ENCODE data around the gene IGF2BP2.
"Not testable (repeated sequence)": the region's sequence is repeated elsewhere in the genome, so short reads cannot be mapped to it uniquely, and the experiment has no call there.

IGF2BP2 gene

GRCh38 chr3:185661772-185662171 lies 163.1 kb downstream of the IGF2BP2 start:
- H3K27me3 ChIP-seq (ENCODE audit: low read depth, low read length) = peaks cover 24% of the 10 kb centered on the region
- H3K4me2 ChIP-seq (ENCODE audit: low read length) = no peak overlapping the region
- no peak overlapping the region for H2AFZ ChIP-seq (ENCODE audit: low read depth, low read length)
- H3K4me3 ChIP-seq (ENCODE audit: low read length) = no peak overlapping the region
- no peak overlapping the region for H3K27ac ChIP-seq (ENCODE audit: low read length)
- H3K9ac ChIP-seq (ENCODE audit: low read length) = no peak overlapping the region
- no peaks in the 10 kb centered on the region for H3K36me3 ChIP-seq (replicated peaks; ENCODE audit: low read depth, low read length)
- no peaks in the 10 kb centered on the region for H4K20me1 ChIP-seq (ENCODE audit: insufficient read depth, low read length)
- TF ChIP-seq EZH2phosphoT487 (IDR thresholded peaks at IDR 0.05; ENCODE audit: low read depth) (no peak), CTCF (IDR thresholded peaks at IDR 0.05; ENCODE audit: low read depth, low read length) (no peak)
- H3K4me1 ChIP-seq (ENCODE audit: low read length) = peaks cover 4% of the 10 kb centered on the region; the same call in 1 of the 2 replicates
- H3K9me3 ChIP-seq (ENCODE audit: insufficient read depth, low read length) = no peaks in the 10 kb centered on the region
- no peaks in the 10 kb centered on the region for H3K79me2 ChIP-seq (ENCODE audit: low read length)

GRCh38 chr3:185661296-185661695 lies 163.5 kb downstream of the IGF2BP2 start:
- H3K36me3 ChIP-seq (replicated peaks; ENCODE audit: low read depth, low read length); H3K4me1 ChIP-seq (ENCODE audit: low read length); H3K27ac ChIP-seq (ENCODE audit: low read length); H3K79me2 ChIP-seq (ENCODE audit: low read length); H3K9me3 ChIP-seq (ENCODE audit: insufficient read depth, low read length); H3K4me3 ChIP-seq (ENCODE audit: low read length); H3K4me2 ChIP-seq (ENCODE audit: low read length); H3K9ac ChIP-seq (ENCODE audit: low read length); H4K20me1 ChIP-seq (ENCODE audit: insufficient read depth, low read length); H2AFZ ChIP-seq (ENCODE audit: low read depth, low read length): not testable (repeated sequence)
- peaks cover 24% of the 10 kb centered on the region for H3K27me3 ChIP-seq (ENCODE audit: low read depth, low read length)

GRCh38 chr3:185659942-185660921 lies 164.6 kb downstream of the IGF2BP2 start:
- peak overlapping the region; percentile 79 for H3K4me2 ChIP-seq (ENCODE audit: low read length)
- H2AFZ ChIP-seq (ENCODE audit: low read depth, low read length) = peak overlapping the region; percentile 84
- peaks cover 24% of the 10 kb centered on the region for H3K27me3 ChIP-seq (ENCODE audit: low read depth, low read length)
- H3K36me3 ChIP-seq (replicated peaks; ENCODE audit: low read depth, low read length) = no peaks in the 10 kb centered on the region
- no peaks in the 10 kb centered on the region for H3K79me2 ChIP-seq (ENCODE audit: low read length)
- TF ChIP-seq CTCF (IDR thresholded peaks at IDR 0.05; ENCODE audit: low read depth, low read length) (peak; percentile 98), EZH2phosphoT487 (IDR thresholded peaks at IDR 0.05; ENCODE audit: low read depth) (no peak)
- H4K20me1 ChIP-seq (ENCODE audit: insufficient read depth, low read length) = no peaks in the 10 kb centered on the region
- peak overlapping the region; percentile 59 for H3K4me3 ChIP-seq (ENCODE audit: low read length)
- H3K4me1 ChIP-seq (ENCODE audit: low read length) = peaks cover 4% of the 10 kb centered on the region; the same call in 1 of the 2 replicates
- no peak overlapping the region for H3K27ac ChIP-seq (ENCODE audit: low read length)
- H3K9me3 ChIP-seq (ENCODE audit: insufficient read depth, low read length) = no peaks in the 10 kb centered on the region
- no peak overlapping the region for H3K9ac ChIP-seq (ENCODE audit: low read length)

- Histone ChIP-seq H2AFZ (ENCODE audit: low read depth, low read length) (no peak overlapping the region), H3K36me3 (replicated peaks; ENCODE audit: low read depth, low read length) (no peaks in the 10 kb centered on the region), H3K4me3 (ENCODE audit: low read length) (no peak overlapping the region), H3K4me1 (ENCODE audit: low read length) (peaks cover 4% of the 10 kb centered on the region; the same call in 1 of the 2 replicates), H4K20me1 (ENCODE audit: insufficient read depth, low read length) (no peaks in the 10 kb centered on the region), H3K27me3 (ENCODE audit: low read depth, low read length) (peaks cover 14% of the 10 kb centered on the region), H3K9me3 (ENCODE audit: insufficient read depth, low read length) (no peaks in the 10 kb centered on the region), H3K79me2 (ENCODE audit: low read length) (no peaks in the 10 kb centered on the region), H3K4me2 (ENCODE audit: low read length) (no peak overlapping the region), H3K9ac (ENCODE audit: low read length) (no peak overlapping the region), H3K27ac (ENCODE audit: low read length) (no peak overlapping the region)
- TF ChIP-seq CTCF (IDR thresholded peaks at IDR 0.05; ENCODE audit: low read depth, low read length) = no peak
Measured at GRCh38 chr3:185658943-185659342, 165.9 kb downstream of the IGF2BP2 start.

Data from OCI-LY3 (cell line).